Measurements from ENCODE around the gene LMF2.

DNA sequence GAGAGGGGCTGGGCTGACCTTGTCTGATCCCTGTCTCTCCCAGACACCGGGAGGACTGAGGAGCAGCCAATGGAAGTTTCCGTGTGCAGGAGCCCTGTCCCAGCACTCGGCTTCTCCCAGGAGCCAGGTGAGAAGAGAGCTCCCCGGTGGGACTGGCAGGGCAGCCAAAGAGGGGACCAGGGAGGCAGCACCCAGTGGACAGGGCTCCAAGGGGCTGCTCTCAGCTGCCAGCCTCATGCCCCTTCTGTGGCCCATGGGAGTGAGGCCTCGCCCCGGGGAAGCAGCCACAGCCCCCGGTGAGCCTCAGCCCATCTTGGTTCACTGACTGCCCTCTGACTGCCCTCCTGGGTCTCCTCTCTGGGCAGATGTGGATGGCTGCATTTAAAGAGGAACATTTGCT is 11.1 kb upstream of the LMF2 start:
- TF ChIP-seq, protein P1, sequence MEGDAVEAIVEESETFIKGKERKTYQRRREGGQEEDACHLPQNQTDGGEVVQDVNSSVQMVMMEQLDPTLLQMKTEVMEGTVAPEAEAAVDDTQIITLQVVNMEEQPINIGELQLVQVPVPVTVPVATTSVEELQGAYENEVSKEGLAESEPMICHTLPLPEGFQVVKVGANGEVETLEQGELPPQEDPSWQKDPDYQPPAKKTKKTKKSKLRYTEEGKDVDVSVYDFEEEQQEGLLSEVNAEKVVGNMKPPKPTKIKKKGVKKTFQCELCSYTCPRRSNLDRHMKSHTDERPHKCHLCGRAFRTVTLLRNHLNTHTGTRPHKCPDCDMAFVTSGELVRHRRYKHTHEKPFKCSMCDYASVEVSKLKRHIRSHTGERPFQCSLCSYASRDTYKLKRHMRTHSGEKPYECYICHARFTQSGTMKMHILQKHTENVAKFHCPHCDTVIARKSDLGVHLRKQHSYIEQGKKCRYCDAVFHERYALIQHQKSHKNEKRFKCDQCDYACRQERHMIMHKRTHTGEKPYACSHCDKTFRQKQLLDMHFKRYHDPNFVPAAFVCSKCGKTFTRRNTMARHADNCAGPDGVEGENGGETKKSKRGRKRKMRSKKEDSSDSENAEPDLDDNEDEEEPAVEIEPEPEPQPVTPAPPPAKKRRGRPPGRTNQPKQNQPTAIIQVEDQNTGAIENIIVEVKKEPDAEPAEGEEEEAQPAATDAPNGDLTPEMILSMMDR (IDR thresholded peaks at IDR 0.05): no peak
- no peak for TF ChIP-seq POLR2A (IDR thresholded peaks at IDR 0.05)
- no peak for TF ChIP-seq POLR2AphosphoS5 (IDR thresholded peaks at IDR 0.05; ENCODE audit: insufficient read depth in 1 of 2, low read depth in 1 of 2)
